ENCODE data around the gene TSPAN5. TPM values are rescaled to one million over a fixed set of nuclear protein-coding genes. Genes with fewer than 3 reads are reported as not detected.

TSPAN5 gene
- total and polyA plus RNA-seq, 11 donors = 1.0 to 10.2 (median 5.6) TPM

- Histone ChIP-seq H3K4me3 (no peak overlapping the region), H3K36me3 (no peaks in the 10 kb centered on the region), H3K9me3 (peaks cover 0 to 9% (median 0%) of the 10 kb centered on the region in 12 donors), H3K27me3 (no peaks in the 10 kb centered on the region), H3K4me1 (peaks cover 0 to 33% (median 0%) of the 10 kb centered on the region in 12 donors), H3K27ac (no peak overlapping the region)
- WGBS, 4 donors = 74 to 85% (median 81%) methylated on average over 3 of the region's 3 CpGs
- TF ChIP-seq CTCF (IDR thresholded peaks at IDR 0.05) (no peak), POLR2A (IDR thresholded peaks at IDR 0.05) (no peak)
- ATAC-seq = peak in 1 of 4 donors; percentile 75
- intact Hi-C loops (cut with DNase I) = no loop called here
- DNase-seq = no peak
Observed at GRCh38 chr4:98516042-98516440, 142.4 kb downstream of the TSPAN5 start.

GRCh38 chr4:98515470-98515809 lies 143.0 kb downstream of the TSPAN5 start:
- peaks cover 0 to 9% (median 0%) of the 10 kb centered on the region in 12 donors for H3K9me3 ChIP-seq
- H3K27ac ChIP-seq = no peak overlapping the region
- peaks cover 0 to 31% (median 0%) of the 10 kb centered on the region in 12 donors for H3K4me1 ChIP-seq
- 51 to 70% (median 59%) methylated on average over 1 of the region's 1 CpG for WGBS, 4 donors
- no peaks in the 10 kb centered on the region for H3K36me3 ChIP-seq
- H3K4me3 ChIP-seq = no peak overlapping the region
- no peaks in the 10 kb centered on the region for H3K27me3 ChIP-seq
- intact Hi-C loops (cut with DNase I) = no loop called here
- DNase-seq = no peak
- TF ChIP-seq POLR2A (IDR thresholded peaks at IDR 0.05) (no peak), CTCF (IDR thresholded peaks at IDR 0.05) (no peak)
- no peak for ATAC-seq

GRCh38 chr4:98514741-98515469 lies 143.5 kb downstream of the TSPAN5 start:
- no peaks in the 10 kb centered on the region for H3K36me3 ChIP-seq
- H3K9me3 ChIP-seq = peaks cover 0 to 9% (median 0%) of the 10 kb centered on the region in 12 donors
- no peak overlapping the region for H3K4me3 ChIP-seq
- 59 to 79% (median 68%) methylated on average over 4 of the region's 4 CpGs for WGBS, 4 donors
- intact Hi-C loops (cut with DNase I) = no loop called here
- DNase-seq (no peak), ATAC-seq (no peak)
- no peak overlapping the region for H3K27ac ChIP-seq
- H3K4me1 ChIP-seq = peaks cover 0 to 27% (median 0%) of the 10 kb centered on the region in 12 donors
- H3K27me3 ChIP-seq = no peaks in the 10 kb centered on the region
- no peak for TF ChIP-seq CTCF (IDR thresholded peaks at IDR 0.05)
- no peak for TF ChIP-seq POLR2A (IDR thresholded peaks at IDR 0.05)

- H3K27me3 ChIP-seq = no peaks in the 10 kb centered on the region
- 81 to 94% (median 90%) methylated on average over 3 of the region's 3 CpGs for WGBS, 4 donors
- no peaks in the 10 kb centered on the region for H3K36me3 ChIP-seq
- intact Hi-C loops (cut with DNase I) = no loop called here
- H3K4me1 ChIP-seq = peaks cover 0 to 23% (median 0%) of the 10 kb centered on the region in 12 donors
- no peak for ATAC-seq
- H3K27ac ChIP-seq = no peak overlapping the region
- DNase-seq = no peak
- TF ChIP-seq POLR2A (IDR thresholded peaks at IDR 0.05) (no peak), CTCF (IDR thresholded peaks at IDR 0.05) (no peak)
- peaks cover 0 to 9% (median 0%) of the 10 kb centered on the region in 12 donors for H3K9me3 ChIP-seq
- H3K4me3 ChIP-seq = no peak overlapping the region
Observed at GRCh38 chr4:98512918-98513317, 145.5 kb downstream of the TSPAN5 start.

Measured in heart left ventricle (tissue), 16 donors.